Muscle layer of duodenum (tissue), 2 donors: ENCODE results near the gene CRHR1.

Source experiments
- H3K27ac ChIP-seq: one replicate; pipeline ENCODE4 v1.7.0; 2013; ENCODE audit warnings: mild to moderate bottlenecking, low read length
- H3K27me3 ChIP-seq: one replicate; pipeline ENCODE4 v1.7.0; 2013; ENCODE audit warnings: low read depth, mild to moderate bottlenecking, control low read depth, low read length
- H3K36me3 ChIP-seq, 2 donors: one replicate each; pipeline ENCODE4 v1.7.0; 2013; ENCODE audit warnings: low read length in 2 of 2, control low read depth in 1 of 2, mild to moderate bottlenecking in 1 of 2; ENCODE audit not compliant: insufficient read depth in 2 of 2, control insufficient read depth in 1 of 2
- H3K4me1 ChIP-seq, 2 donors: one replicate each; pipeline ENCODE4 v1.7.0; 2013; ENCODE audit warnings: low read length in 2 of 2, mild to moderate bottlenecking in 2 of 2, control low read depth in 1 of 2, moderate library complexity in 1 of 2; ENCODE audit not compliant: insufficient read depth in 2 of 2, control insufficient read depth in 1 of 2
- H3K4me3 ChIP-seq, 2 donors: one replicate each; pipeline ENCODE4 v1.7.0; 2013; ENCODE audit warnings: low read length in 2 of 2, low read depth in 1 of 2, mild to moderate bottlenecking in 1 of 2
- H3K9me3 ChIP-seq, 2 donors: one replicate each; pipeline ENCODE4 v1.7.0; 2013; ENCODE audit warnings: low read length in 2 of 2, control low read depth in 1 of 2, mild to moderate bottlenecking in 1 of 2; ENCODE audit not compliant: control insufficient read depth in 1 of 2
- donor health status: healthy.

Gene CRHR1

DNA sequence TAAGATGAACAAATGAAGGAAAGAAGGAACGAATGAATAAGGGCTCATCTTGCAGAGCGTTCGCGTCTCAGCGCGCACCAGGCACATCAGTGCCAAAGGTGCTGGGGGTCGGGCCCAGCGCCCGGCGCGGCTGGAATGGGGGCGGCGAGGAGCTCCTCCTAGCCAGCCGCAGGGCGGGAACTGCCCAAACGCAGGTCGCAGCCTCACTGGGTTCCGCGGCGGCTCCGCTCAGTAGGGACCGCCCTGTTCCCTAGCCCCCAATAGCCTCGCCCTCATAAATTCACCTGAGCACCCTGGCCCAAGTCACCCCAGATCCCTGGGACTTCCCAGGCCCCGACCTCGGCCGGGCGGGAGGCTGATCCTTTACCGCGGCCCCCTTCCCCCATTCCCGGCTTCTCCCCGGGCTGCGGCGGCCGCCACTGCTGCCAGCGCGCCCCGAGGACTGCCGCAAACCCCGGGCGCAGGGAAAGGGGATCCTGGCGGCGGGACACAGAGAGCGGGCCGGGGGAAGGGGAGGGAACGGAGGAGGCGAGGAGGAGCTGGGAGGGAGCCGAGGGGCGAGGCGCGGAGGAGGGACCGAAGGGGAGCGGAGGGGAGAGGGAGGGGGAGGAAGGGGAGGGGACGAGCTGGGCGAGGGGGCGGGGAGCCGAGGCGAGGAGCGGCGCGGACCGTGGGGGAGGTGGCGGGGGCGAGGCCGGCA, 377 bp upstream of the CRHR1 start:
- Histone ChIP-seq H3K27ac (no peak overlapping the region), H3K27me3 (peaks cover 15% of the 10 kb centered on the region)

DNA sequence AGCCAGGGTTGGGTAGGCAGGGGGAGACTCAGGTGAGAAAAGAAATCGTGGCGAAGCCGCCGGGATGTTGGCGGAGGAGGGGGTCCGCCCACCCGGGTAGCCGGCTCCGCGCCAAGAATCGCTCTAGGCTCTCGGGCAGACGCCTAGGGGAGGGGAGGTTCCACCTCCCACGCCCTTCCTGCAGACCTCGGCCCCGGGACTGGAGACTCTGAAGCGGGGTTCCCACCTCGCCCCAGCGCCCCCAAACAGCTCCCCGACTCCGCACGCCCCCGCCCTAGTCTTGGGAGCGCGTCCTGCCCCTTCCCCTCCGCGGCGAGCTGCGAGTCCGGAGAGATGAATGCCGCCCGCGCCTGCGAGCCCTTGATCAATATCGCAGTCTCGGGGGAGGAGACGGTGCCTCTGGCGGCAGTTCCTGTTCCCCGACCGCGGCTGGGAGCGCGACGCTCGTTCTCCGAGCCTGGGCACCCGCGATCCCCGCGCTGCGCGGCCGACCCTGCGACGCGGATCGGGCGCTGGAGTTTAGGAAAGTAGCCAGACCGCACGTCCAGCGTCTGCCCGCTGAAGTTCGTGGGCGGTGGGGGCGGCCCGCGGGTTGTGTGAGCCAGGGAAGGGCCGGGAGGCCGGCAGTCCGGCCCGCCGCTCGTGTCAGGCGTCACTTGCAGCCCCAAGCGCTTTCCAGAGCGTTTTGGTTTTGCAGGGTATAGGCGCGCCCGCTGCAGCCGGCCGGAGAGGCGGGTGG, 790 bp downstream of the CRHR1 start:
- H3K36me3 ChIP-seq, result no peaks in the 10 kb centered on the region
- H3K4me3 ChIP-seq, result peak overlapping the region; percentile 11 to 71
- peaks cover 15% of the 10 kb centered on the region for H3K27me3 ChIP-seq

More for the DNA sequence above, 377 bp upstream of the CRHR1 start:
- no peaks in the 10 kb centered on the region for H3K9me3 ChIP-seq
- H3K4me3 ChIP-seq, result peak overlapping the region; percentile 26 to 71
- H3K4me1 ChIP-seq, result peaks cover 0 to 15% of the 10 kb centered on the region in 2 donors
- no peaks in the 10 kb centered on the region for H3K36me3 ChIP-seq

DNA sequence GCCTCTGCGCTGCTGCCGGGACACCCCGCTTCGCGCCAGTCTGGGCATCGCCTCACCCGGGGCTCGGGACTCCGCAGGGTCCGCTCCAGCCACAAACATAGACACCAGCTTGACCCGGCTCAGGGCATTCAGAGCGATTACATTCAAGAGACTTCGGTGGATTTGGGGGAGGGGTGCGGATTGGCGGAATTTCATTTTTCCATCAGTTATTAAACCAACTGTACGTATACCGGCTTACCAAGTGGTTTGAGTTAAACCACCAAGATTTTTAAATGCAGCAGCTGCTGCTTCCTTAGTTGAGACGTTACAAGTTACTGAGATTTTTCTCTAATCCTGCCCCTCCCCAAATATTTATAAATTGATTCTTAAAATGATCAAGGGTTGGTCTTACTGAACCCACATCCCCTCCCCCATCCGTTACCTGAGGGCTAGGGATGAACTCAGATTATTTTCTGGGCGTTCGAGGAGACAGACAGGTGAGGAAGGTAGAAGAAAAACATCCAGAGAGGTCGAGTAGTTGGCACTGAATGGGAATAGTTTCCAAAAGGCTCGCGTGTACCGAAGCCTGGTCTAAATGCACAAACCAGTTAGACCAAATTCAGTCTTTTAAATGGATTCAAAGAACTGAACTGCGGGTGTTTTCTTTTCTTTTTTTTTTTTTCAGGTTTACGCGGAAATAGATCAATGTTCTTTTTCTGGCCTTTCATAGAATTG, 1.5 kb downstream of the CRHR1 start:
- Histone ChIP-seq H3K9me3 (no peaks in the 10 kb centered on the region), H3K27me3 (peaks cover 17% of the 10 kb centered on the region), H3K4me3 (peak overlapping the region in 1 of 2 donors; percentile 71), H3K4me1 (peaks cover 0 to 18% of the 10 kb centered on the region in 2 donors), H3K27ac (no peak overlapping the region), H3K36me3 (no peaks in the 10 kb centered on the region)

More for the DNA sequence above, 790 bp downstream of the CRHR1 start:
- no peaks in the 10 kb centered on the region for H3K9me3 ChIP-seq
- H3K4me1 ChIP-seq, result peaks cover 0 to 15% of the 10 kb centered on the region in 2 donors
- no peak overlapping the region for H3K27ac ChIP-seq

DNA sequence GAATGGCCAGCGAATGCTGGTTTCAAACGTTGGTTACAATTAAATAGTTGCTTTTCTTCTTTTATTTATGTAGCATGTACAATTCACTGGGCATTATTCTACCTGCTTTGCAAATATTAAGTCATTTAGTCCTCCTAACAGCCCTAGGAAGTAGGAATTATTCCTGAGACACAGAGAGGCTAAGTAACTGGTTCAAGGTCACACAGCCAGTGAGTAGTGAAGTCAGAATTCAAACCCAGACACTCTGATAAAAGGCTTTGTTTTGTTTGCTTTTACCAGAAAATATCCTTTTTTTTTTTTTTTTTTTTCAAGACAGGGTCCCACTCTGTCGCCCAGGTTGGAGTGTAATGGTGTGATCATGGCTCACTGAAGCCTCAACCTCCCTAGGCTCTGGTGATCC, 2.2 kb downstream of the CRHR1 start:
- Histone ChIP-seq H3K4me1 (peaks cover 0 to 19% of the 10 kb centered on the region in 2 donors), H3K4me3 (no peak overlapping the region), H3K27me3 (peaks cover 20% of the 10 kb centered on the region), H3K27ac (no peak overlapping the region), H3K9me3 (no peaks in the 10 kb centered on the region), H3K36me3 (no peaks in the 10 kb centered on the region)

DNA sequence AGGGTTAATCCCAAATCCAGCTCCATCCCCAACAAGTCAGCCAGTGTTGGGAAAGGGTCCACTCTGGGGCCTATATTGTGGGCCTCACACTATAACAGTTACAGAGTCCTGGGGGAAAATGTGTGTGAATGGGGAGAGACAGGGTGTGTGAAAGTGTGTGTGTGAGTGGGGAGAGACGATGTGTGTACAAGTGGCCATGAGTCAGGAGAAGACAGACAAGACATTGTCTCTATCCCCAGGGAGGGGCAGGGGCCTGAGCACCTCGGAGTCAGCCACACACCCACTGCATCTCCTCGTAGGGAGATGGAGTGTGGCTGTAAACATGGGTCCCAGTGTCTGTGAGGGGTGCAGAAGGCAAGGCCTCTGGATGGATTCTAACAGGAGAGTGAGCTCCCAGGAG, 2.9 kb downstream of the CRHR1 start:
- no peaks in the 10 kb centered on the region for H3K36me3 ChIP-seq
- H3K9me3 ChIP-seq, result no peaks in the 10 kb centered on the region
- no peak overlapping the region for H3K27ac ChIP-seq
- H3K4me1 ChIP-seq, result peaks cover 0 to 19% of the 10 kb centered on the region in 2 donors
- peaks cover 20% of the 10 kb centered on the region for H3K27me3 ChIP-seq
- H3K4me3 ChIP-seq, result no peak overlapping the region

DNA sequence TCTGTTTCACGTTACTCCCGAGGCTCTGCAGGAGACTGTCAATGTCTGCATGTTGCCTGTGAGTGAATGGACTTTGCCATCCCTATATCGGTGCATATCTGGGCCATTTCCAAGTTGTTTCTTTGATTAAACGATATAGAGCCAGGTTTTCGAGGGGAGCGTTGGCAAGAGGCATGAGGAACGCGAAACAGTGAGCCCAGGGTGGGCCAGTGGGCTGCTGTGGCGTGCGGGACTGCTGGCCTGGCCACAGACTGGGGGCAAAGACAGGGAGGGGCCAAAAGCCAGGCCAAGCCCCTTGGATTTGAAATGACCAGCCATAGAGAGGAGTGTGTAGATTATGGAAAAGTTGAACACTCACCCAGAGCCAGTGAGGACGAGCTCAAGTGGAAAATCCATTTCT, 3.5 kb downstream of the CRHR1 start:
- Histone ChIP-seq H3K9me3 (no peaks in the 10 kb centered on the region), H3K4me1 (peaks cover 0 to 19% of the 10 kb centered on the region in 2 donors), H3K36me3 (no peaks in the 10 kb centered on the region), H3K27me3 (peaks cover 26% of the 10 kb centered on the region), H3K4me3 (no peak overlapping the region), H3K27ac (no peak overlapping the region)

DNA sequence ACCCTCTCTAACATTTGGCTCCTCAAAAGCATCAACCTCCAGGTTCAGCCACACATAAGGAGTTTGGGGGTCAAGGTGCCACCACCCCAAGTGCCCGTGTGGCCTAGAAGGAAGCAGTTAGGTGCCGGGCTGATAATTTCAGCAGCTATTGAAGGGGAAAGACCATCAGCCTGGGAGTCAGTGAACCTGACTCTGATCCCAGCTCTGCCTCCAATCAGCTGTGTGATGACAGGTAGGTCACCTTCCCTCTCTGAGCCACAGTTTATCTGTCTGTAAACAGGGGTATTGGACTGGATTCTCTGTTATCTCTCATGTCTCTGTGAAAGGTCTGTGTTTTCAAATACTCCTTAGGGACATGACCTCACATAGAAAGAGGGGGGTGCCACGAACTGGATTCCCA, 3.9 kb downstream of the CRHR1 start:
- Histone ChIP-seq H3K4me3 (no peak overlapping the region), H3K4me1 (peaks cover 0 to 18% of the 10 kb centered on the region in 2 donors), H3K9me3 (no peaks in the 10 kb centered on the region), H3K36me3 (no peaks in the 10 kb centered on the region), H3K27ac (no peak overlapping the region), H3K27me3 (peaks cover 30% of the 10 kb centered on the region)

DNA sequence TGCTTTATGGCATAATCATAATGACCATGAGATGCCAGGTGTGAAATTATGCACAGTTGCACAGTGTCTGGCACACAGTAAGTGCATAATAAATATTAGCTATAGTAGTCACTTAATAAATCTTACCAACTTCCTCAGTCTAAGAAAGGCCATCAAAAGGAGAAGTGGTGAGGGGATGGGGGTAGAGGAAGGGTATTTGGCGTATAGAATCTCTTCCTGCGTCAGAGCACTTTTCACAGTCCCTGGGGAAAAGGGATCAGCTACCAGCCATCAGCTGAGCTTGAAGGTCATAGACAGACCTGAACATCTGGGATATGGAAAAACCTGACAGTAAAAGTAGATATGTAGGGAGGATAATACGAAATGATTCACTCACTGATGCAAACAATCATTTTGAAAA, 5.8 kb downstream of the CRHR1 start:
- Histone ChIP-seq H3K27ac (no peak overlapping the region), H3K4me3 (no peak overlapping the region), H3K4me1 (peaks cover 0 to 4% of the 10 kb centered on the region in 2 donors), H3K9me3 (no peaks in the 10 kb centered on the region), H3K36me3 (no peaks in the 10 kb centered on the region), H3K27me3 (peaks cover 23% of the 10 kb centered on the region)

DNA sequence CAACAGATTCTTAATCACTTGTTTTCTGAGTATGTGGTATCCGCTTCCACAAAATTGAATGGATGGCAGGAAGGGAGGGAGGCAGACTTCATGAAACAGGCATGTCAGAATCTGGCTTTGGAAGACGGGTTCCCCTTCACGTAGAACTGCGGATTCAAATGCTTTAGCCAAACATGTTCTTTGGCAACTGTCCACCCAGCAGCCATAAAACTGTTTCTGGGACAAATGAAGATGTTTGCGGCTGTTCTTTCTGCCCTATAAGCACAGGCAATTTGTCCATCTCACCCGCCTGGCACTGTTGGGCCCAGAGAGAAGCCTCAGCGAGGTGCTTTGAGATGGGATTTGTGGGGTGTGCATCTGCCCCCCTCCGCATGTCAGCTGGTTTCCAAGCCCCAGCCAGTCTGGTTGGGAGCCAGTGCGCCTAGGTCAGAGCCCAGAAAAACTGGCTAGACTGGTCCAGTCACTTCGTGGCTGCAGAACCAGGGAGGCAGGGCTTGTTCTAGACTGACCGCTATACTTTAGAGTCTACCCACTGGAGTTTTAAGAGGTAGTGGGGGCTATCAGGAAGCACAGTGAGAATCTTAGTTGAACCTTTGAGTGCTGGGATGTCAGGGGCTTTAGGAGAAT, 6.3 kb downstream of the CRHR1 start:
- Histone ChIP-seq H3K27me3 (peaks cover 20% of the 10 kb centered on the region), H3K27ac (no peak overlapping the region), H3K4me3 (no peak overlapping the region), H3K4me1 (peaks cover 0 to 4% of the 10 kb centered on the region in 2 donors), H3K9me3 (no peaks in the 10 kb centered on the region), H3K36me3 (no peaks in the 10 kb centered on the region)

DNA sequence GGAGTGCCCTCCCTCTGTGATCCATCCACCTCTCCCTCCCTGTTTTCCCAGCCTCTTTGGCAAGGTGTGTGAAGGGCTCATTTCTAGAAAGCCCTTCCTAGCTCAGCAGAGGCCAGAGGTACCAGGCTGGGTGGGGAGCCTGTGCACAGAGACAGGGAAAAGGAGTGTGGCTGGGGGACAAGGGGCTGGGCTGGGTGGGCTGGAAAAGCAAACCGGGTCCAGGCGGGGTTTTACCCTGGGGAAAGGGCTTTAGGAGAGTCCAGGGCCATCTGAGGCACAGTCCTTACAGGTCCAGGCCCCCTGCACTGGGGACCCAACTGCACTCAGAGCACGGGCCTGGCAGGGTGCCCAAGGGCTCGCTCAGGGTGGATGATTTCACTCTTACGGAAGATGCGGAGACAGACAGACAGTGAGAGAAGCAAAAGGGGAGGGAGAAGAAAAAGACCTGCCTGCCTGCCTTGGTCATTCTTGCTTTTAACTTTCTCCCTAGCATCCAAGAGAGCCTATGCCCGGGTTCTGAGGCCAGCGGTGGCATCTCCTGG, 7.0 kb downstream of the CRHR1 start:
- H3K4me1 ChIP-seq, result peaks cover 0 to 4% of the 10 kb centered on the region in 2 donors
- peaks cover 16% of the 10 kb centered on the region for H3K27me3 ChIP-seq
- no peak overlapping the region for H3K27ac ChIP-seq
- no peaks in the 10 kb centered on the region for H3K36me3 ChIP-seq
- no peak overlapping the region for H3K4me3 ChIP-seq
- no peaks in the 10 kb centered on the region for H3K9me3 ChIP-seq

DNA sequence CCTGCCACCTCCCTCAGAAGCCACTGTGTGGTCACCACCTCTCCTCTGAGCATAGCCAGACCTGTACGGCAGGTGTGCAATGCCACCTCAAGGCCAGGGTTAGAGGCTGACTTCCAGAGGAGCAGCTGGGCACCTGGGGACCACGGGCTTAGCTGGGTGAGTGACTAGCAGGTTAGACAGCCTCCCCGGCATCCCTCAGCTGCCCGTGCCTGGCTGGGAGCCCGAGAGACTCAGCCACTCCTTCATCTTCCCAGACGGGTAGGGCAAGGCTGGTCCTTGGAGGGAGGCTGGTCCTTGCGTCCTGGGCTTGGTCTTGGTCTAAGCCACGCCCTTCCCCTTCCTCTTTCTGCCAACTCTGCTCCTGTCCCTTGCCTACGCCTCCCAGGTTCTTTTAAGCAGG, 7.8 kb downstream of the CRHR1 start:
- no peak overlapping the region for H3K27ac ChIP-seq
- no peaks in the 10 kb centered on the region for H3K36me3 ChIP-seq
- H3K27me3 ChIP-seq, result peaks cover 20% of the 10 kb centered on the region
- H3K4me1 ChIP-seq, result peaks cover 0 to 4% of the 10 kb centered on the region in 2 donors
- no peaks in the 10 kb centered on the region for H3K9me3 ChIP-seq
- no peak overlapping the region for H3K4me3 ChIP-seq
